MCF 10A (cell line): ENCODE results near the gene TMEM40. TPM values are rescaled to one million over a fixed set of nuclear protein-coding genes. Genes with fewer than 3 reads are reported as not detected.

Experiments used
- BruUV-seq: library from RNA; stranded (reverse); fragments of 400-500 nt; replicated peaks from 2 replicates; lab custom pipeline; 2021; lab: Mats Ljungman, UMichigan
- CTCF ChIA-PET: fragments of 300-600 bp; sonication (Branson Sonifier 250); formaldehyde crosslinking; extraction: SDS; loops from one replicate; lab custom pipeline; 2021; ENCODE audit warnings: antibody characterized with exemption, inconsistent platforms; lab: Yijun Ruan, JAX
- POLR2A ChIA-PET: fragments of 300-600, 350-650 bp; sonication (Branson Sonifier 250); formaldehyde crosslinking; extraction: SDS; loops from one replicate; lab custom pipeline; 2020; ENCODE audit warnings: antibody characterized with exemption, inconsistent platforms; lab: Yijun Ruan, JAX
- DNase-seq: peaks from one replicate; pipeline ENCODE4 v3.0.0-alpha.2; 2018; ENCODE audit not compliant: unreplicated experiment
- H3K27ac Mint-ChIP-seq: one replicate; pipeline ENCODE4 v1.8.0; 2022; ENCODE audit warnings: mild to moderate bottlenecking, low read depth, mixed read lengths; ENCODE audit not compliant: unreplicated experiment
- H3K27me3 Mint-ChIP-seq: one replicate; pipeline ENCODE4 v1.8.0; 2022; ENCODE audit warnings: mixed read lengths; ENCODE audit not compliant: insufficient read depth, unreplicated experiment
- H3K36me3 Mint-ChIP-seq: one replicate; pipeline ENCODE4 v1.8.0; 2022; ENCODE audit warnings: mild to moderate bottlenecking, moderate library complexity, mixed read lengths; ENCODE audit not compliant: insufficient read depth, unreplicated experiment
- H3K4me1 Mint-ChIP-seq: one replicate; pipeline ENCODE4 v1.8.0; 2022; ENCODE audit warnings: mixed read lengths; ENCODE audit not compliant: insufficient read depth, unreplicated experiment
- H3K4me3 Mint-ChIP-seq: one replicate; pipeline ENCODE4 v1.8.0; 2022; ENCODE audit warnings: mild to moderate bottlenecking, moderate library complexity, mixed read lengths; ENCODE audit not compliant: unreplicated experiment
- H3K9me3 Mint-ChIP-seq: one replicate; pipeline ENCODE4 v1.8.0; 2022; ENCODE audit warnings: mixed read lengths; ENCODE audit not compliant: unreplicated experiment
- CTCF ChIP-seq: fragments of 200-600 bp; IDR thresholded peaks from one replicate; pipeline ENCODE4 v1.8.0; 2022; ENCODE audit warnings: antibody characterized with exemption, mild to moderate bottlenecking; ENCODE audit not compliant: unreplicated experiment
- intact Hi-C: fragments of 100-400 bp; cut with micrococcal nuclease; formaldehyde crosslinking; loops from 2 replicates; pipeline ENCODE4 v1.14.1; 2022
- total RNA-seq: library from RNA; stranded (reverse); gene quantifications from 2 replicates; pipeline ENCODE4 v1.2.3, GENCODE V29; 2022

Gene TMEM40
- total RNA-seq, 1 experiment from 2014 or later = 58.4 TPM

GRCh38 chr3:12766541-12766940, 7.5 kb upstream of the TMEM40 start:
- no peak overlapping the region for H3K4me3 Mint-ChIP-seq
- no peaks in the 10 kb centered on the region for H3K36me3 Mint-ChIP-seq
- ChIA-PET POLR2A (interaction anchor here (0.6 kb wide), 1 partner anchor 14 kb away, joined by 3 read pairs; no protein-coding TSS in a partner anchor), CTCF (interaction anchor here (0.7 kb wide), 1 partner anchor 682 kb away, joined by 3 read pairs; no protein-coding TSS in a partner anchor)
- no peaks in the 10 kb centered on the region for H3K27me3 Mint-ChIP-seq
- intact Hi-C loops = no loop called here
- H3K4me1 Mint-ChIP-seq = peaks cover 8% of the 10 kb centered on the region
- H3K27ac Mint-ChIP-seq = no peak overlapping the region
- no peak for DNase-seq
- TF ChIP-seq CTCF = no peak
- BruUV-seq = no TSS peak
- no peaks in the 10 kb centered on the region for H3K9me3 Mint-ChIP-seq

- DNase-seq = no peak
- CTCF ChIA-PET = interaction anchor here (0.9 kb wide), 1 partner anchor 58 kb away, joined by 4 read pairs; no protein-coding TSS in a partner anchor
- no peaks in the 10 kb centered on the region for H3K9me3 Mint-ChIP-seq
- no peak overlapping the region for H3K27ac Mint-ChIP-seq
- no peaks in the 10 kb centered on the region for H3K27me3 Mint-ChIP-seq
- no peak for TF ChIP-seq CTCF
- H3K4me1 Mint-ChIP-seq = peaks cover 24% of the 10 kb centered on the region
- no peaks in the 10 kb centered on the region for H3K36me3 Mint-ChIP-seq
- no TSS peak for BruUV-seq
- POLR2A ChIA-PET = interaction anchor here (0.9 to 1.7 kb wide), 3 partner anchors 10 to 77 kb away, joined by 4 to 11 read pairs (median 9); partner anchors contain the start of gene RPL32
- intact Hi-C loops = no loop called here
- no peak overlapping the region for H3K4me3 Mint-ChIP-seq
Measured at GRCh38 chr3:12764171-12764776, 5.2 kb upstream of the TMEM40 start.

GRCh38 chr3:12759693-12760565, 870 bp upstream of the TMEM40 start:
- POLR2A ChIA-PET = interaction anchor here (0.5 to 3.2 kb wide), 12 partner anchors 10 to 418 kb away, joined by 3 to 33 read pairs (median 6); partner anchors contain the start of genes MKRN2, RAF1 and RPL32
- DNase-seq = no peak
- TF ChIP-seq CTCF = no peak
- TSS peak; percentile 84 for BruUV-seq
- intact Hi-C loops = loop anchor here (1.0 kb wide), 1 partner anchor 9 kb away; no protein-coding TSS in a partner anchor
- Mint-ChIP-seq H3K27me3 (no peaks in the 10 kb centered on the region), H3K4me3 (no peak overlapping the region), H3K9me3 (no peaks in the 10 kb centered on the region), H3K4me1 (peaks cover 46% of the 10 kb centered on the region), H3K36me3 (peaks cover 6% of the 10 kb centered on the region), H3K27ac (peak overlapping the region; percentile 74)
- CTCF ChIA-PET = interaction anchor here (0.5 to 2.2 kb wide), 8 partner anchors 39 to 100 kb away, joined by 3 to 9 read pairs (median 4); partner anchors contain the start of gene RPL32
